ENCODE results near the gene PITPNM3.

Gene PITPNM3

GRCh38 chr17:6480303-6480675 lies 76.1 kb downstream of the PITPNM3 start:
- FAIRE-seq (no peak), DNase-seq (ENCODE audit: low spot score) (no peak)

DNA sequence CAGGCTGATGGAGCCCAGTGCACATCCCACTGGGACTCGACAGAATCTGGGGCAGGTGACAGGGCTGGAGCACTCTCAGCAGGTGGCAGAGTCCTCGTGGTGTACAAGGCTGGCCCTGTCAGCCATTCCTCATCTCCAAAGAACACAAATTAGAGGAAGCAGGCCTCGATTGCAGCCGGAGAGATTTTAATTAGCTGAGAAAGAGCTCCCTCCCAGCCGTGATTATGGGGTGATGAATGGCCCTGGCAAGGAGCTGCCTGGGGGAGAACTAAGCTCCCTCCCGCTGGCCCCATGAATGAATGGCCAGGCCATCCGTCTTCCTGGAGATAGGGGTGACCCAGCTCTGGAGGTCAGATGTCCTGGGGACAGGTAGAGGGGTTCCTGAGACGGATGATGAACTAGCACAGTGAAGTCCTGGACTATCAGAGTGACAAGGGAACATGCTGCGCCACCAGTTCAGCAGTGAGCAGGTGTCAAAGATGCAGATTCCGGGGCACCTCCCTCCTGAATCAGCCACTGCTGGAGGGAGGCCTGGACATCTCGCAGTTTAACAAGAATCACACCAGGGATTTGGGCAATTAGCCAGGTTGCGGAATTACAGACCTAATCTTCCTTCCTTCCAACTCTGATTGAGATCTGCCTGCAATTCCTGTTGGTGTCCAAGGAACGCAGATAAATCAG lies 76.6 kb downstream of the PITPNM3 start:
- FAIRE-seq (no peak), DNase-seq (ENCODE audit: low spot score) (no peak)

DNA sequence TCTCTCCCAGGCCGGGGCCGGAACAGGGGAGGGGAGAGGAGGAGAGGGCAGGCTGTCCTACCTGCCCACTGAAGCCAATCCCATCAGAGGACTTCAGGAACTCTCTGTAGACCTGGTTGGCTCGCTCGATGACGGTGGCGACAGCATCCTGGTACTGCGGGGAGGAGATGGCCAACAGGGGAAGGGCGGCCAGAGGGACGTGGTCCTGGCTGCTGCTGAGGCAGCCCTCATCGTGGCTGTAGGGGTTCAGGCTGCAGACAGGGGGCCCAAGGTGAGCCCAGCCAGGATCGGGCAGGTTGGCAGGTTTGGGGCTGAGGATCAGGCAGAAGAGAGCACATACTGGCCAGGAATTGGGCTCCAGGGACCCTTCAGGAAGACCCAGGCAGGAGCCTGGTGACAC lies 77.9 kb downstream of the PITPNM3 start:
- DNase-seq (ENCODE audit: low spot score): no peak
- FAIRE-seq: no peak

DNA sequence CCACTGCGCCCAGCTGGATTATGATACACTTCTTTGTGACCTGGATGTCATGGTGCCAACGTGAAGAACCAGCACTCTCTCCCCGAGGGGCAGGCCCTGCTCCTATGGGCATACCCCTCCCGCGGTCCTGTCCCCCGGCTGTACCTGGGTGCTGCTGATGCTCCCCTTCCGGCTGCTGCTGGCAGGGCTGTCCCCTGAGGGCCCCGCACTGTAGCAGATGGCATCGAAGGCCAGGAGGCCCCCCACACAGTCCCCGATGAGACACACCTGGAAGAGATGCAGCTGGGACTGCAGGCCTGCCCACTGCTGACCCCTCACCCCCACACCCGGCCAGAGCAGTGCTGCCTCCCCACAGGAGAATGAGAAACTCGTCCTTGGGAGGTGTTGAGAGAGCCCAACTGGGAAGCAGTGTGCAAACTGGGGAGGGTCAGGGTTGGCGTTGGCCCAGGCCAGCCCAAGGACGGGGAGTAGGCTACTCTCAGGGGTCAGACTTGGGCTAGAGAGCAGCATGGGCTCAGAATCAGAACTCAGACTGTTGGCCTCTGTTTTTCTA lies 78.4 kb downstream of the PITPNM3 start:
- no peak for FAIRE-seq
- no peak for DNase-seq (ENCODE audit: low spot score)

DNA sequence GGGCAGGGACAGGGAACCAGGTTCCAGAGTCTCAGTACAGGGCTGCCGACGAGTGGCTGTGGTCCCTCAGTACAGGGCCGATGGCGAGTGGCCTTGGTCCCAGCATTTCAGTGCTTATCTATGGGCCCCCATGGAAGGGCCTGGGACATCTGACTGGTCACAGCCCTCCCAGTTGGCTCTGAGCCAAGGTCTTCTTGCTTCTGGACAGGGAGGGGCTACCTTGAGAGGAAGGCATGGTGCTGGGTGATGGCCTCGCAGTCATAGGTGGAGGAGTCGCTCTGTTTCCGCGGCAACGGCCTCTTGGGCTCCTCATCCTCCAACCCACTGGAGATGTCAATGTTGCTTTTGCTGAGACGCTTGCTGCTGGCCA lies 79.6 kb downstream of the PITPNM3 start:
- FAIRE-seq (no peak), DNase-seq (ENCODE audit: low spot score) (peak; percentile 30)

GRCh38 chr17:6476076-6476809 lies 80.1 kb downstream of the PITPNM3 start:
- DNase-seq (ENCODE audit: low spot score) (no peak), FAIRE-seq (no peak)

GRCh38 chr17:6475411-6475810 lies 80.9 kb downstream of the PITPNM3 start:
- DNase-seq (ENCODE audit: low spot score): no peak
- FAIRE-seq: no peak

DNA sequence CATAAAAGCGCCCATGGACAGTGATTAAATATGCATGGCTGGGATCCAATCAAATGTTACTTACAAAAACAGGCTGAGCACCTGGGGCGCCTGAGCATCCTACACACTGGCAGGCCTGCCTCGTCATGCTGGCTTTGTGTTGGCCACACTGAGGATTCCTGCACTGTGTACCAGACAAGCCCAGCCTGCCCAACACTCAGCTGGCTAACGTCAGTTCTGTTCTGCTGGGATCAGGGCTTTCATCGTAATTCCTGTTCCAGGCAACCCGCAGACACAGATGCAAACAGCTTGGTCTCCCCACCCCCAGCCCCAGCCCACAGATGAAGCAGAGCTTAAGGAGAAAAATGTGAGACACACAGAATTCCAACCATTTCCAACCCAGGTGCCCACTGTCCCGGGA lies 81.4 kb downstream of the PITPNM3 start:
- FAIRE-seq (no peak), DNase-seq (ENCODE audit: low spot score) (no peak)

DNA sequence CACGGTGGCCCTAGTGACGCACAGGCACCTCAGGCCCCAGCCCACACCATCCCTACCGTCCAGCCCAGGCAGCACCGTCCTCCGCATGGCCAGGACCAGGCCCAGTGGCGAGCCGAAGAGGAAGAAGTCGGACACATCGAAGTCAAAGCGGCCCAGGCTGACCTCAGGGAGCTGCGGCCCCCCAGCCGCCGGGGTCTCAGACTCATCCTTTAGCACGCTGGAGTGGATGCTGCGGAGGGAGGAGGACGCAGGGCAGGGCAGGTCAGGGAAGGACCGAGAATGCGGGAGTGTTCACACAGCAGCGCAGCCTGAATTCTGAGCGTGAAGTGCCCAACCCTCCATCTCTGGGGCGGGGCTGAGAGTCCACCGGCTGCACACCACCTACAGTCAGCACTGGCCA lies 82.0 kb downstream of the PITPNM3 start:
- FAIRE-seq: no peak

DNA sequence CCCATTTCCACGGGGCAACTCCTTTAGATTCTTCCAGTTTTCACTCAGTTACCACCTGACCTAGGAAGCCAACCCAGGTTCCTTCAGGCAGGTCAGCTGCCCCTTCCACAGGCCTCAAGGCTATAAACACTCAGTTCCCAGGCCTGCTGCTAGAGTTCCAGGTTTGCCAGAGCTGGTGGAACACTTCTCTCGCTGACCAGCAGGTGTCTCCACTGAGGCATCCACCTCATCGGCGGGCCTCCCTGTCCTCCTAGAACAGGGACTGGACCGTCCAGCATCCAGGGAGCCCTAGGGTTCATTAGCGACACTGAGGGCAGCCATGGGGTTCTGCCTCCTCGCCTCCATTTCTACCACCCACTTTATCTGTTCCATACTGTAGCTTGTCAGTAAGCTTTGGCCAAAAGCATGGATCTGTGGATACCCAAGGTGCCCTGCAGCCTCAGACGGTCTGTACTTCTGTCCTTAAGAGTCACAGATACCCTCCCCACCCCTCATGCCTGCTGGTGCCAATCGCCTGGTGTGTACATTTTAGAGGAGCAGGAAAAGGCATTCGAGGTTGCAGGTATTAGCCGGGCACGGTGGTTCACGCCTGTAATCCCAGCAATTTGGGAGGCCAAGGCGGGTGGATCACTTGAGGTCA lies 83.1 kb downstream of the PITPNM3 start:
- DNase-seq (ENCODE audit: low spot score) (peak; percentile 62), FAIRE-seq (peak; percentile 4)

More for the DNA sequence above, 82.0 kb downstream of the PITPNM3 start:
- no peak for DNase-seq (ENCODE audit: low spot score)

DNA sequence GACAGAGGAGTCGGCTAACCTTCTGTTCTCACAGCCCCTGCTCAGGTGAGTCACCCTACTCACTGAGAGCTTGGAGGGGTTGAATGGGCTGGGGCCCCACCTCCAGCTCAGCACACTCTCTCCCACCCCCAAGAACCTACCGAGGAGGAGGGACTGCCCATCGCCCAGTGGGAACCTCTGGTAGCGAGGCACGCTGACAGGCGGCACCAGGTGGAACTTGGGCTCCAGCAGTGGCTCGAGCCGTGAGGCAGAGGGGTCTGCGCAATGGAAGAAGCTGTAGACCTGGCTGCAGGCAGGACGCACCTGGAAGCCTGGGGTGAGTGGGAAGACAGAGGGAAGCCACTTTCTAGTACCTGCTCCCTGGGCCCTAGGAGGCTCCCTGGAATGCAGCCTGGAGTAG lies 83.8 kb downstream of the PITPNM3 start:
- FAIRE-seq: no peak

GRCh38 chr17:6471531-6472465 lies 84.6 kb downstream of the PITPNM3 start:
- FAIRE-seq (no peak), DNase-seq (ENCODE audit: low spot score) (peak; percentile 49)

More for the DNA sequence above, 83.8 kb downstream of the PITPNM3 start:
- DNase-seq (ENCODE audit: low spot score): no peak

DNA sequence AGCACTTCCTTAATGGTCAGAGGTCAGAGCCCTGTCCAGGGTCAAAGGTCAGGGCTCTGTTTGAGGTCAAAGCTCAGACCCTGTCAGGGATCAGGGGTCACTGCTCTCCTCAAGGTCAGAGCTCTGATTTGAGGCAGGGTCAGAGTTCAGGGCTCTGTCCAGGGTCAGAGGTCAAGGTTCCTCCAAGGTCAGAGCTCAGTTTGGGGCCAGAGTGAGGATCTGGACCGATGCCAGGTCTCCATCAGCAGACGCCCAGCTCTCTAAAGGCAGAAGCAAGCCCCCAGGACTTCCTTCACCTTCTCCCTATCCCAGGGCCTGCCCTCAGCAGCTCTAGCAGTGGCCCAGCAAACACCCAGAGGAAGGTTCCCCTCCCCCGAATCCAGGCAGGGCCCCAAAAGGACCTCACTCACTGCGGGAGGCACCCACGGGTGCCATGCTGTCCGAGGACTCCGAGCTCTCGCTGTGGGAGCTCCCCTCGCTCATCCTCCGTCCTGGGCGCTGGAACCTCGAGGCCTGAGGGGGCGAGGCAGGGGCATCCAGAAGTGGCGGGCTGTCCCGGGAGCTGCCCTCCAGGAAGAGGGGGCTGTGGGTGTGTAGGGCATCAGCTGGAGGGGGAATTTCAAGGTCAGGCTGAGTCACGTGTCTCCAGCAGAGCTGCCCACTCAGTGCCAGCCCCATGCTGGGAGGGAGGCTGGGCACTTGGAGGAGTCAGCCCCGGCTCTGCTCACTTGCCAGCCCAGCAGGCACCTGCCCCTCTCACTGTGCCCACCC lies 85.4 kb downstream of the PITPNM3 start:
- DNase-seq (ENCODE audit: low spot score): no peak
- no peak for FAIRE-seq

- FAIRE-seq (no peak), DNase-seq (ENCODE audit: low spot score) (no peak)
These were observed 86.1 kb downstream of the PITPNM3 start for GRCh38 chr17:6470146-6470718.

- FAIRE-seq (no peak), DNase-seq (ENCODE audit: low spot score) (no peak)
These were observed 88.1 kb downstream of the PITPNM3 start for GRCh38 chr17:6468051-6468790.

DNA sequence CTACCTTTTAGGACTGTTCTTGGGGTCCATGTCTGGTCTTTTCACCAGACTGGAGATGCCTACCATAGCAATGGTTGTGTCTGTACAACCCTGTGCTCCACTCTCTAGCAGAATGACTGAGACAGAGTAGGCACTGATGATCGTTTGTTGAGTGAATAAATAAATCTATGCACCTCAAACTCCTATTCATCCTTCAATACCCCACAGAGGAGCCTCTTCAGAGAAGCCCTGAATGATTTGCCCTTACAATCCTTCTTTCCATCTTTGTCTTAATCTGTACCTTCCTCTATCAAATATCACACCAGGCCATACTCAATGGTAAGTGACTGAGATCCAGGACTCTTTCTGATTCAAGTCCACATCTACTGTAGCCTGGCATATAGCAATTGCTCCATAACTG lies 88.8 kb downstream of the PITPNM3 start:
- FAIRE-seq (no peak), DNase-seq (ENCODE audit: low spot score) (no peak)

GRCh38 chr17:6465206-6466003 lies 91.0 kb downstream of the PITPNM3 start:
- DNase-seq (ENCODE audit: low spot score) (no peak), FAIRE-seq (no peak)

GRCh38 chr17:6464446-6465041 lies 91.8 kb downstream of the PITPNM3 start:
- FAIRE-seq: no peak

More at GRCh38 chr17:6464446-6465041, 91.8 kb downstream of the PITPNM3 start:
- no peak for DNase-seq (ENCODE audit: low spot score)

Measured in RCC 7860 (cell line).